Natural killer cell (primary cell): ENCODE data around the gene SAXO1. TPM values are rescaled to one million over a fixed set of nuclear protein-coding genes. Genes with fewer than 3 reads are reported as not detected.

Experiments
- ATAC-seq, 3 donors: fragments of 150-1000 bp in 2 of 3; fragments of 200-7000 bp in 1 of 3; cut with Tn5 transposase; 1 replicate in 1 of 3; 2 replicates in 2 of 3; pipeline ENCODE4 v1.10.0; 2021; ENCODE audit warnings: mild to moderate bottlenecking in 2 of 3, moderate library complexity in 2 of 3
- DNase-seq, 2 donors: peaks; one replicate each; pipeline versions ENCODE4 v3.0.0 to v3.0.0-alpha.2; 2013 to 2021; ENCODE audit warnings: mixed read lengths in 1 of 2
- H3K27ac ChIP-seq: one replicate; pipeline ENCODE4 v1.5.1; 2013; ENCODE audit warnings: mild to moderate bottlenecking, low read length
- H3K27me3 ChIP-seq: one replicate; pipeline ENCODE4 v1.6.1; 2013; ENCODE audit warnings: low read length; ENCODE audit not compliant: control insufficient read depth, insufficient read depth
- H3K36me3 ChIP-seq: one replicate; pipeline ENCODE4 v1.6.1; 2013; ENCODE audit warnings: low read length; ENCODE audit not compliant: control insufficient read depth, insufficient read depth
- H3K4me1 ChIP-seq: one replicate; pipeline ENCODE4 v1.6.1; 2013; ENCODE audit warnings: low read length; ENCODE audit not compliant: control insufficient read depth, insufficient read depth
- H3K4me3 ChIP-seq: one replicate; pipeline ENCODE4 v1.5.1; 2013; ENCODE audit warnings: low read length
- H3K9me3 ChIP-seq: one replicate; pipeline ENCODE4 v1.6.1; 2013; ENCODE audit warnings: low read length; ENCODE audit not compliant: control insufficient read depth, insufficient read depth
- H3K27ac Mint-ChIP-seq, 2 donors: one replicate each; pipeline ENCODE4 v1.8.0; 2022; ENCODE audit warnings: mild to moderate bottlenecking in 2 of 2, mixed read lengths in 2 of 2, moderate library complexity in 1 of 2
- H3K27me3 Mint-ChIP-seq, 2 donors: one replicate each; pipeline ENCODE4 v1.8.0; 2022; ENCODE audit warnings: low read depth in 2 of 2, mixed read lengths in 2 of 2
- H3K36me3 Mint-ChIP-seq: one replicate; pipeline ENCODE4 v1.8.0; 2022; ENCODE audit warnings: mixed read lengths
- H3K4me1 Mint-ChIP-seq, 2 donors: one replicate each; pipeline ENCODE4 v1.8.0; 2022; ENCODE audit warnings: mixed read lengths in 2 of 2
- H3K4me3 Mint-ChIP-seq: one replicate; pipeline ENCODE4 v1.8.0; 2022; ENCODE audit warnings: mild to moderate bottlenecking, moderate library complexity, mixed read lengths
- H3K9me3 Mint-ChIP-seq, 2 donors: one replicate each; pipeline ENCODE4 v1.8.0; 2022; ENCODE audit warnings: mixed read lengths in 2 of 2
- WGBS: methylation state at CpG from one replicate; pipeline ENCODE4 v1.1.7; 2013; ENCODE audit warnings: missing lambda C conversion rate; ENCODE audit not compliant: insufficient coverage; 5-methylcytosine and 5-hydroxymethylcytosine counted together
- intact Hi-C: fragments of 100-400 bp; cut with micrococcal nuclease; formaldehyde crosslinking; loops from one replicate; pipeline ENCODE4 v1.14.2; 2022
- total RNA-seq, 4 donors: library from RNA; stranded (reverse); fragments of 120-200 nt in 1 of 4; gene quantifications; one replicate each; pipeline versions ENCODE4 v1.2.3 to v1.2.4, GENCODE V29; 2013 to 2022
- TF ChIP-seq, protein P1 (sequence below): fragments of 200-600 bp; IDR thresholded peaks from one replicate; pipeline ENCODE4 v1.8.0; 2022; ENCODE audit warnings: antibody characterized with exemption

The SAXO1 gene
- total RNA-seq, 3 donors from 2014 or later (not counting 1 experiment from before 2014, with no cell fraction given) = 0.21 to 0.28 TPM; not detected in 1

DNA sequence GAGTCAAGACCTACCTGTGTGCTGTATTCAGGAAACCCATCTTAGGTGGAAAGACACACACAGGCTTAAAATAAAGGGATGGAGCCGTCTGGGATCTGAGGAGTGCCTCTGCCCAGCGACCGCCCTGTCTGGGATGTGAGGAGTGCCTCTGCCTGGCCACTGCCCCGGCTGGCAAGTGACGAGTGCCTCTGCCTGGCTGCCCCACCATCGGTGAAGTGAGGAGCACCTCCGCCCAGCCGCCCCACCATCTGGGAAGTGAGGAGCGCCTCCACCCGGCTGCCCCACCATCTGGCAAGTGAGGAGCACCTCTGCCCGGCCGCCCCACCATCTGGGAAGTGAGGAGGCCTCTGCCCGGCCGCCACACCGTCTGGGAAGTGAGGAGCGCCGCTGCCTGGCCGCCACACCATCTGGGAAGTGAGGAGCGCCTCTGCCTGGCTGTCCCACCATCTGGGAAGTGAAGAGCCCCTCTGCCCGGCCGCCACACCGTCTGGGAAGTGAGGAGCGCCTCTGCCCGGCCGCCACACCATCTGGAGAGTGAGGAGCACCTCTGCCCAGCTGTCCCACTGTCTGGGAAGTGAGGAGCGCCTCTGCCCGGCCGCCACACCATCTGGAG, 33.7 kb downstream of the SAXO1 start:
- H3K9me3 ChIP-seq = no peaks in the 10 kb centered on the region
- Mint-ChIP-seq H3K9me3 (no peaks in the 10 kb centered on the region), H3K4me3 (no peak overlapping the region), H3K4me1 (no peaks in the 10 kb centered on the region), H3K27me3 (peaks cover 8 to 9% of the 10 kb centered on the region in 2 donors), H3K36me3 (no peaks in the 10 kb centered on the region), H3K27ac (no peak overlapping the region)
- WGBS = 90% methylated on average over 28 of the region's 28 CpGs
- no peak overlapping the region for H3K4me3 ChIP-seq
- H3K4me1 ChIP-seq = no peaks in the 10 kb centered on the region
- TF ChIP-seq, protein P1, sequence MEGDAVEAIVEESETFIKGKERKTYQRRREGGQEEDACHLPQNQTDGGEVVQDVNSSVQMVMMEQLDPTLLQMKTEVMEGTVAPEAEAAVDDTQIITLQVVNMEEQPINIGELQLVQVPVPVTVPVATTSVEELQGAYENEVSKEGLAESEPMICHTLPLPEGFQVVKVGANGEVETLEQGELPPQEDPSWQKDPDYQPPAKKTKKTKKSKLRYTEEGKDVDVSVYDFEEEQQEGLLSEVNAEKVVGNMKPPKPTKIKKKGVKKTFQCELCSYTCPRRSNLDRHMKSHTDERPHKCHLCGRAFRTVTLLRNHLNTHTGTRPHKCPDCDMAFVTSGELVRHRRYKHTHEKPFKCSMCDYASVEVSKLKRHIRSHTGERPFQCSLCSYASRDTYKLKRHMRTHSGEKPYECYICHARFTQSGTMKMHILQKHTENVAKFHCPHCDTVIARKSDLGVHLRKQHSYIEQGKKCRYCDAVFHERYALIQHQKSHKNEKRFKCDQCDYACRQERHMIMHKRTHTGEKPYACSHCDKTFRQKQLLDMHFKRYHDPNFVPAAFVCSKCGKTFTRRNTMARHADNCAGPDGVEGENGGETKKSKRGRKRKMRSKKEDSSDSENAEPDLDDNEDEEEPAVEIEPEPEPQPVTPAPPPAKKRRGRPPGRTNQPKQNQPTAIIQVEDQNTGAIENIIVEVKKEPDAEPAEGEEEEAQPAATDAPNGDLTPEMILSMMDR = no peak
- no peaks in the 10 kb centered on the region for H3K36me3 ChIP-seq
- intact Hi-C loops = no loop called here
- H3K27me3 ChIP-seq = no peaks in the 10 kb centered on the region
- ATAC-seq (no peak), DNase-seq (no peak)
- H3K27ac ChIP-seq = no peak overlapping the region

DNA sequence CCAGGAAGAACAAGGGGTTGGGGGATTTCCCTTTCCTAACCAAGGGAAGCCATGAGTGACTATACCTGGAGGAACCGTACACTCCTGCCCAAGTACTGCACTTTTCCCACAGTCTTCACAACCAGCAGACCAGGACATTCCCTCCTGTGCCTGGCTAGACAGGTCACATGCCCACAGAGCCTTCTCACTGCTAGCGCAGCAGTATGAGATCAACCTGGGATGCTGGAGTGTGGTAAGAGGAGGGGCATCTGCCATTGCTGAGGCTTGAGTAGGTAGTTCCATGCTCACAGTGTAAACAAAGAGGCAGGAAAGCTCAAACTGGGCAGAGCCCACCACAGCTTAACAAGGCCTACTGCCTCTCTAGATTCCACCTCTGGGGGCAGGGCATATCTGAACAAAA, 35.9 kb downstream of the SAXO1 start:
- DNase-seq = no peak
- Mint-ChIP-seq H3K4me3 (no peak overlapping the region), H3K9me3 (no peaks in the 10 kb centered on the region), H3K27me3 (peaks cover 3 to 8% of the 10 kb centered on the region in 2 donors), H3K27ac (no peak overlapping the region), H3K36me3 (no peaks in the 10 kb centered on the region), H3K4me1 (no peaks in the 10 kb centered on the region)
- ATAC-seq = no peak
- intact Hi-C loops = no loop called here
- TF ChIP-seq, protein P1 = no peak
- no peak overlapping the region for H3K4me3 ChIP-seq
- WGBS = 45% methylated on average over 2 of the region's 2 CpGs
- H3K27me3 ChIP-seq = no peaks in the 10 kb centered on the region
- H3K27ac ChIP-seq = no peak overlapping the region
- no peaks in the 10 kb centered on the region for H3K36me3 ChIP-seq
- H3K9me3 ChIP-seq = no peaks in the 10 kb centered on the region
- H3K4me1 ChIP-seq = no peaks in the 10 kb centered on the region

DNA sequence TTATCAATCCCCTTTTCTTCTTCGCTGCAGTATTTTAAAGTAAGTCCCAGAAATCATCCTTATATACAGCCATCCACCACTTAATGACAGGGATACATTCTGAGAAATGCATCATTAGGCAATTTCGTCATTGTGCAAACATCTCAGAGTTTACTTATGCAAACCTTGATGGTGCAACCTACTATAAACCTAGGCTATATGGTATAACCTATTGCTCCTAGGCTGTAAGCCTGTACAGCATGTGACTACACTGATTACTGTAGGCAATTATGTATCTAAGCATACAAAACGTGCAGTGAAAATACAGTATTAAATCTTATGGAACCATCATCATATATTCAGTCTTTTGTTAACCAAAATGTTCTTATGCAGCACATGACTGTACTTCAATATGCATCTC, 36.8 kb downstream of the SAXO1 start:
- Histone ChIP-seq H3K4me3 (no peak overlapping the region), H3K27me3 (no peaks in the 10 kb centered on the region), H3K36me3 (no peaks in the 10 kb centered on the region), H3K27ac (no peak overlapping the region), H3K9me3 (no peaks in the 10 kb centered on the region), H3K4me1 (no peaks in the 10 kb centered on the region)
- peaks cover 0 to 8% of the 10 kb centered on the region in 2 donors for H3K27me3 Mint-ChIP-seq
- 61% methylated on average over 3 of the region's 3 CpGs for WGBS
- no peaks in the 10 kb centered on the region for H3K9me3 Mint-ChIP-seq
- no peak for DNase-seq
- intact Hi-C loops = no loop called here
- H3K36me3 Mint-ChIP-seq = no peaks in the 10 kb centered on the region
- ATAC-seq = no peak
- H3K4me1 Mint-ChIP-seq = no peaks in the 10 kb centered on the region
- TF ChIP-seq, protein P1 = no peak
- no peak overlapping the region for H3K27ac Mint-ChIP-seq
- H3K4me3 Mint-ChIP-seq = no peak overlapping the region
